OCI-LY3 (cell line): ENCODE results near the gene GLO1.

Experiments used
- H2AFZ ChIP-seq: fragments of 200-600, 300-600 bp; shearing (Covaris generic); 2 replicates; pipeline ENCODE4 v1.6.0; 2014; ENCODE audit warnings: antibody characterized with exemption, low read depth, low read length
- H3K27ac ChIP-seq: fragments of 200-600, 300-600 bp; sonication (generic); 2 replicates; pipeline ENCODE4 v1.5.1; 2014; ENCODE audit warnings: mild to moderate bottlenecking, low read length, moderate library complexity, mixed read lengths
- H3K27me3 ChIP-seq: fragments of 200-600, 300-600 bp; sonication (generic); 2 replicates; pipeline ENCODE4 v1.6.1; 2014; ENCODE audit warnings: low read depth, low read length, mixed read lengths
- H3K36me3 ChIP-seq: fragments of 200-600, 300-600 bp; sonication (generic); replicated peaks from 2 replicates; pipeline ENCODE3; 2014; ENCODE audit warnings: low read depth, low read length, mixed read lengths
- H3K4me1 ChIP-seq: fragments of 300-600, 200-600 bp; sonication (generic); 2 replicates; pipeline ENCODE4 v1.6.1; 2014; ENCODE audit warnings: low read length, mixed read lengths
- H3K4me2 ChIP-seq: fragments of 200-600, 300-600 bp; sonication (generic); 2 replicates; pipeline ENCODE4 v1.6.1; 2014; ENCODE audit warnings: low read length, mixed read lengths
- H3K4me3 ChIP-seq: fragments of 300-600, 200-600 bp; sonication (generic); 2 replicates; pipeline ENCODE4 v1.5.1; 2014; ENCODE audit warnings: antibody characterized with exemption, mild to moderate bottlenecking, low read length, moderate library complexity
- H3K79me2 ChIP-seq: fragments of 300-600, 200-600 bp; shearing (Covaris generic); 2 replicates; pipeline ENCODE4 v1.6.1; 2014; ENCODE audit warnings: mild to moderate bottlenecking, low read length, mixed read lengths
- H3K9ac ChIP-seq: fragments of 300-600, 200-600 bp; shearing (Covaris generic); 2 replicates; pipeline ENCODE4 v1.6.0; 2014; ENCODE audit warnings: mild to moderate bottlenecking, low read length, moderate library complexity
- H3K9me3 ChIP-seq: fragments of 200-600, 300-600 bp; shearing (Covaris generic); 2 replicates; pipeline ENCODE4 v1.6.1; 2014; ENCODE audit warnings: low read length, mixed read lengths; ENCODE audit not compliant: insufficient read depth
- H4K20me1 ChIP-seq: fragments of 200-600, 300-600 bp; sonication (generic); 2 replicates; pipeline ENCODE4 v1.6.1; 2016; ENCODE audit warnings: low read length, mixed read lengths; ENCODE audit not compliant: insufficient read depth
- CTCF ChIP-seq: fragments of 200-600, 300-600 bp; sonication (generic); IDR thresholded peaks from 2 replicates; pipeline ENCODE4 v1.5.1; 2014; ENCODE audit warnings: antibody characterized with exemption, low read length, low read depth
- EZH2phosphoT487 ChIP-seq: fragments of 200-600 bp; shearing (Covaris generic); IDR thresholded peaks from 2 replicates; pipeline ENCODE4 v1.6.1; 2018; ENCODE audit warnings: antibody characterized with exemption, mixed run types, low read depth

Gene GLO1

DNA sequence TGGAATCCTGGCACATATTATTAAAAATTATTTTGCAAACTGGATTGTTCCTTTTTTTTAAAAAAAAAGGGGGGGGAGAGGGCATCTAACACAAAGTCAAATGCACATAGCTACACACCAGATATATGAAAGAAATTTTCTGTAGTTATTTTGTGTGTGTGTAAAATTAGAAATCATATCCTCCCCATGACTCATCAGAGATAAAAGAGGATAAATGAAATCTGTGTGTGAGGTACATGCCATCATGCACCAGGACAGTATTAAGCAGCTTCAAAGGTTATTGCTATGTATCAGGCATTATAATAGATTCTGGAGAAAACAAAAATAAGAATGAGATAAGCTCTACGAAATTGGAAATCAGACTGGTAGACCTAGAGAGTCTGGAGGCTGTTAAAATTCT is 68.4 kb downstream of the GLO1 start:
- Histone ChIP-seq H3K9me3 (no peaks in the 10 kb centered on the region), H4K20me1 (no peaks in the 10 kb centered on the region), H3K27me3 (no peaks in the 10 kb centered on the region), H3K79me2 (peaks cover 23% of the 10 kb centered on the region), H3K36me3 (no peaks in the 10 kb centered on the region), H3K4me2 (no peak overlapping the region), H3K4me3 (no peak overlapping the region), H2AFZ (no peak overlapping the region), H3K4me1 (peaks cover 7% of the 10 kb centered on the region), H3K27ac (no peak overlapping the region), H3K9ac (no peak overlapping the region)
- TF ChIP-seq EZH2phosphoT487: no peak
- TF ChIP-seq CTCF: no peak

- H3K9ac ChIP-seq: no peak overlapping the region
- peaks cover 5% of the 10 kb centered on the region; the same call in 1 of the 2 replicates for H3K79me2 ChIP-seq
- no peaks in the 10 kb centered on the region for H4K20me1 ChIP-seq
- H3K36me3 ChIP-seq: no peaks in the 10 kb centered on the region
- no peak overlapping the region for H3K27ac ChIP-seq
- H3K27me3 ChIP-seq: no peaks in the 10 kb centered on the region
- TF ChIP-seq CTCF (no peak), EZH2phosphoT487 (no peak)
- no peak overlapping the region for H3K4me3 ChIP-seq
- no peak overlapping the region for H3K4me2 ChIP-seq
- no peaks in the 10 kb centered on the region for H3K4me1 ChIP-seq
- H3K9me3 ChIP-seq: no peaks in the 10 kb centered on the region
- no peak overlapping the region for H2AFZ ChIP-seq
Observed at GRCh38 chr6:38632490-38632889, 70.5 kb downstream of the GLO1 start.

- no peaks in the 10 kb centered on the region for H3K36me3 ChIP-seq
- H3K4me2 ChIP-seq: no peak overlapping the region
- H3K27me3 ChIP-seq: no peaks in the 10 kb centered on the region
- H3K9me3 ChIP-seq: no peaks in the 10 kb centered on the region
- no peak overlapping the region for H3K27ac ChIP-seq
- no peak overlapping the region for H2AFZ ChIP-seq
- H3K4me3 ChIP-seq: no peak overlapping the region
- no peaks in the 10 kb centered on the region for H4K20me1 ChIP-seq
- no peak for TF ChIP-seq EZH2phosphoT487
- no peak for TF ChIP-seq CTCF
- H3K79me2 ChIP-seq: no peaks in the 10 kb centered on the region
- H3K9ac ChIP-seq: no peak overlapping the region
- no peaks in the 10 kb centered on the region for H3K4me1 ChIP-seq
Observed at GRCh38 chr6:38631186-38631783, 71.7 kb downstream of the GLO1 start.
